ENCODE measurements around the gene EHD3.

EHD3 gene

GRCh38 chr2:31213601-31214443 lies 20.1 kb upstream of the EHD3 start:
- no peak for DNase-seq

GRCh38 chr2:31214444-31214915 lies 19.5 kb upstream of the EHD3 start:
- DNase-seq = no peak

- DNase-seq = no peak
Observed at GRCh38 chr2:31216734-31217133, 17.2 kb upstream of the EHD3 start.

- DNase-seq = no peak
Observed at GRCh38 chr2:31217465-31218200, 16.3 kb upstream of the EHD3 start, which contains the start of gene CAPN14. TSS of gene CAPN14 (minus strand) at chr2:31217515. CDS start at chr2:31205447, 12,068 bp downstream.

- no peak for DNase-seq
Observed at GRCh38 chr2:31219131-31219969, 14.6 kb upstream of the EHD3 start.

- no peak for DNase-seq
Observed at GRCh38 chr2:31221544-31221943, 12.4 kb upstream of the EHD3 start.

GRCh38 chr2:31222071-31222470 lies 11.9 kb upstream of the EHD3 start:
- DNase-seq = no peak

- no peak for DNase-seq
Observed at GRCh38 chr2:31223026-31223425, 10.9 kb upstream of the EHD3 start.

- no peak for DNase-seq
Observed at GRCh38 chr2:31223749-31224148, 10.2 kb upstream of the EHD3 start.

- DNase-seq = no peak
Observed at GRCh38 chr2:31226266-31226665, 7.7 kb upstream of the EHD3 start.

GRCh38 chr2:31227110-31227509 lies 6.8 kb upstream of the EHD3 start:
- no peak for DNase-seq

- no peak for DNase-seq
Observed at GRCh38 chr2:31227711-31228125, 6.2 kb upstream of the EHD3 start.

- DNase-seq = no peak
Observed at GRCh38 chr2:31228717-31229116, 5.2 kb upstream of the EHD3 start.

- no peak for DNase-seq
Observed at GRCh38 chr2:31230751-31231150, 3.2 kb upstream of the EHD3 start.

GRCh38 chr2:31231571-31232302 lies 2.2 kb upstream of the EHD3 start:
- no peak for DNase-seq

- no peak for DNase-seq
Observed at GRCh38 chr2:31232586-31232985, 1.4 kb upstream of the EHD3 start.

GRCh38 chr2:31233231-31233630 lies 721 bp upstream of the EHD3 start:
- no peak for DNase-seq

- DNase-seq = no peak
Observed at GRCh38 chr2:31234683-31235503, 941 bp downstream of the EHD3 start.

- no peak for DNase-seq
Observed at GRCh38 chr2:31235504-31235902, 1.6 kb downstream of the EHD3 start.

GRCh38 chr2:31236433-31237205 lies 2.7 kb downstream of the EHD3 start:
- no peak for DNase-seq

All from GF-D8 (cell line).